ENCODE results near the gene HS3ST4.

Gene HS3ST4

GRCh38 chr16:26186091-26186615 lies 494.4 kb downstream of the HS3ST4 start:
- no peak for DNase-seq (ENCODE audit: low read depth, low spot score)

All from activated CD4-positive, CD25-positive, alpha-beta regulatory T cell treated with anti-CD3 and anti-CD28 coated beads, Interleukin-2, amount 50 U/mL, for 16 hours (primary cell).